Mucosa of descending colon (tissue), 3 donors: ENCODE measurements around the gene TBC1D4. TPM values are rescaled to one million over a fixed set of nuclear protein-coding genes. Genes with fewer than 3 reads are reported as not detected.

ENCODE experiments used
- ATAC-seq: fragments of 200-7000 bp; cut with Tn5 transposase; one replicate; pipeline ENCODE4 v1.9.1; 2020; ENCODE audit warnings: mild to moderate bottlenecking, moderate library complexity
- DNase-seq, 3 donors: peaks; one replicate each; pipeline ENCODE4 v3.0.0-alpha.2; 2020
- H3K36me3 ChIP-seq: fragments of 200-600 bp; one replicate; pipeline ENCODE4 v1.8.0; 2021; ENCODE audit warnings: low read depth, mild to moderate bottlenecking
- H3K4me1 ChIP-seq: fragments of 200-600 bp; one replicate; pipeline ENCODE4 v1.8.0; 2021; ENCODE audit warnings: low read depth, mild to moderate bottlenecking
- H3K4me3 ChIP-seq: fragments of 200-600 bp; one replicate; pipeline ENCODE4 v1.8.0; 2021; ENCODE audit warnings: mild to moderate bottlenecking
- H3K9me3 ChIP-seq: fragments of 200-600 bp; one replicate; pipeline ENCODE4 v1.8.0; 2021; ENCODE audit warnings: mild to moderate bottlenecking
- CTCF ChIP-seq: fragments of 200-600 bp; IDR thresholded peaks from one replicate; pipeline ENCODE4 v1.8.0; 2022; ENCODE audit warnings: antibody characterized with exemption, mild to moderate bottlenecking
- intact Hi-C, 2 donors: fragments of 100-400 bp; cut with DNase I in 1 of 2; cut with micrococcal nuclease in 1 of 2; formaldehyde crosslinking; loops; one replicate each; pipeline versions ENCODE4 v1.11.0 to v1.11.1; 2022; cut with DNase I, micrococcal nuclease
- total RNA-seq, 3 donors: library from RNA; stranded (reverse); fragmentation: NEBNext Ultra II Directional in 2 of 3; extraction: Animal tissue kit (Norgen Biotek cat#: 25700) in 2 of 3; gene quantifications; one replicate each; pipeline versions ENCODE4 v1.2.1 to v1.2.4, GENCODE V29; 2021 to 2023
- donor health status: DM: no; HTN: no; CAD: no; lungs with moderate emphysema.
- donor health status: DM: no; HTN: no; CAD: no.
- donor health status: DM: no; HTN: yes; CAD: no.

The TBC1D4 gene
- total RNA-seq, 3 donors from 2014 or later, result 13.4 to 24.6 (median 13.8) TPM

GRCh38 chr13:75478659-75479058 is 3.3 kb downstream of the TBC1D4 start:
- intact Hi-C loops, result no loop called here
- no peaks in the 10 kb centered on the region for H3K9me3 ChIP-seq
- ATAC-seq, result no peak
- H3K4me3 ChIP-seq, result no peak overlapping the region
- no peak for DNase-seq
- no peak for TF ChIP-seq CTCF
- peaks cover 5% of the 10 kb centered on the region for H3K4me1 ChIP-seq
- H3K36me3 ChIP-seq, result peaks cover 8% of the 10 kb centered on the region

GRCh38 chr13:75474956-75475355 is 7.0 kb downstream of the TBC1D4 start:
- ATAC-seq, result no peak
- Histone ChIP-seq H3K36me3 (no peaks in the 10 kb centered on the region), H3K9me3 (no peaks in the 10 kb centered on the region), H3K4me1 (no peaks in the 10 kb centered on the region), H3K4me3 (no peak overlapping the region)
- intact Hi-C loops, result no loop called here
- DNase-seq, result no peak
- no peak for TF ChIP-seq CTCF

GRCh38 chr13:75473468-75473867 is 8.5 kb downstream of the TBC1D4 start:
- no peaks in the 10 kb centered on the region for H3K4me1 ChIP-seq
- H3K4me3 ChIP-seq, result no peak overlapping the region
- no peak for TF ChIP-seq CTCF
- H3K36me3 ChIP-seq, result no peaks in the 10 kb centered on the region
- DNase-seq (no peak), ATAC-seq (no peak)
- H3K9me3 ChIP-seq, result no peaks in the 10 kb centered on the region
- intact Hi-C loops, result no loop called here

- intact Hi-C loops, result no loop called here
- ATAC-seq (no peak), DNase-seq (no peak)
- Histone ChIP-seq H3K36me3 (no peaks in the 10 kb centered on the region), H3K4me3 (no peak overlapping the region), H3K4me1 (no peaks in the 10 kb centered on the region), H3K9me3 (no peaks in the 10 kb centered on the region)
- TF ChIP-seq CTCF, result no peak
Measured at GRCh38 chr13:75470676-75471075, 11.3 kb downstream of the TBC1D4 start.

- intact Hi-C loops, result no loop called here
- DNase-seq (no peak), ATAC-seq (no peak)
- no peak for TF ChIP-seq CTCF
- H3K36me3 ChIP-seq, result no peaks in the 10 kb centered on the region
- no peaks in the 10 kb centered on the region for H3K9me3 ChIP-seq
- H3K4me3 ChIP-seq, result no peak overlapping the region
- H3K4me1 ChIP-seq, result no peaks in the 10 kb centered on the region
Measured at GRCh38 chr13:75469047-75469446, 12.9 kb downstream of the TBC1D4 start.

- intact Hi-C loops, result no loop called here
- no peak for ATAC-seq
- H3K4me1 ChIP-seq, result no peaks in the 10 kb centered on the region
- H3K4me3 ChIP-seq, result no peak overlapping the region
- no peak for TF ChIP-seq CTCF
- no peak for DNase-seq
- H3K9me3 ChIP-seq, result no peaks in the 10 kb centered on the region
- H3K36me3 ChIP-seq, result no peaks in the 10 kb centered on the region
Measured at GRCh38 chr13:75468602-75469001, 13.4 kb downstream of the TBC1D4 start.
